ENCODE measurements around the gene ADCYAP1R1.

DNA sequence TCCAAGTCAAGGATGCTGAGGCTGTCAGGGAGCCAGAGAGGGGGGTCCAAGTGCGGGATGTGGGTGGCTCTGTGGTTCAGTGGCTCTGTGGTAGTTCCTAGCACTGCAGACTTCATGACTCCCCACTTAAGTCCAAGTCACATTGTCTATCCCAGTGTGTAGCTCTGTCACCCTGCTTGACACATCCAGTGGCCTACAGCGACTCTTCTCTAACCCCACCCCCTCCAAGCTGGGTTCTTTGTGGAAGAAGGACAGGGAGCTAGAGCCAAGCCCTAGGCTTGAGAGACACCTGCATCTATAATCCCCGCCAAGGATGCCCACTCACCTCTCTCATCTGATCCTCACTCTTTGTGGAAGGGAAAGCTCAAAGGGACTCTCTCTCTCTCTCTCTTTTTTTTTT is 57.6 kb downstream of the ADCYAP1R1 start:
- TF ChIP-seq, protein P1, sequence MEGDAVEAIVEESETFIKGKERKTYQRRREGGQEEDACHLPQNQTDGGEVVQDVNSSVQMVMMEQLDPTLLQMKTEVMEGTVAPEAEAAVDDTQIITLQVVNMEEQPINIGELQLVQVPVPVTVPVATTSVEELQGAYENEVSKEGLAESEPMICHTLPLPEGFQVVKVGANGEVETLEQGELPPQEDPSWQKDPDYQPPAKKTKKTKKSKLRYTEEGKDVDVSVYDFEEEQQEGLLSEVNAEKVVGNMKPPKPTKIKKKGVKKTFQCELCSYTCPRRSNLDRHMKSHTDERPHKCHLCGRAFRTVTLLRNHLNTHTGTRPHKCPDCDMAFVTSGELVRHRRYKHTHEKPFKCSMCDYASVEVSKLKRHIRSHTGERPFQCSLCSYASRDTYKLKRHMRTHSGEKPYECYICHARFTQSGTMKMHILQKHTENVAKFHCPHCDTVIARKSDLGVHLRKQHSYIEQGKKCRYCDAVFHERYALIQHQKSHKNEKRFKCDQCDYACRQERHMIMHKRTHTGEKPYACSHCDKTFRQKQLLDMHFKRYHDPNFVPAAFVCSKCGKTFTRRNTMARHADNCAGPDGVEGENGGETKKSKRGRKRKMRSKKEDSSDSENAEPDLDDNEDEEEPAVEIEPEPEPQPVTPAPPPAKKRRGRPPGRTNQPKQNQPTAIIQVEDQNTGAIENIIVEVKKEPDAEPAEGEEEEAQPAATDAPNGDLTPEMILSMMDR (IDR thresholded peaks at IDR 0.05) = no peak
- no peak for TF ChIP-seq POLR2A (IDR thresholded peaks at IDR 0.05)

Measured in adrenal gland (tissue), 5 donors.